GM21515 (cell line): ENCODE data around the gene TUBD1.

Experiments
- ATAC-seq: cut with Tn5 transposase; IDR thresholded peaks from one replicate; pipeline ENCODE4 v1.9.1; 2021; ENCODE audit not compliant: unreplicated experiment

TUBD1 gene

DNA sequence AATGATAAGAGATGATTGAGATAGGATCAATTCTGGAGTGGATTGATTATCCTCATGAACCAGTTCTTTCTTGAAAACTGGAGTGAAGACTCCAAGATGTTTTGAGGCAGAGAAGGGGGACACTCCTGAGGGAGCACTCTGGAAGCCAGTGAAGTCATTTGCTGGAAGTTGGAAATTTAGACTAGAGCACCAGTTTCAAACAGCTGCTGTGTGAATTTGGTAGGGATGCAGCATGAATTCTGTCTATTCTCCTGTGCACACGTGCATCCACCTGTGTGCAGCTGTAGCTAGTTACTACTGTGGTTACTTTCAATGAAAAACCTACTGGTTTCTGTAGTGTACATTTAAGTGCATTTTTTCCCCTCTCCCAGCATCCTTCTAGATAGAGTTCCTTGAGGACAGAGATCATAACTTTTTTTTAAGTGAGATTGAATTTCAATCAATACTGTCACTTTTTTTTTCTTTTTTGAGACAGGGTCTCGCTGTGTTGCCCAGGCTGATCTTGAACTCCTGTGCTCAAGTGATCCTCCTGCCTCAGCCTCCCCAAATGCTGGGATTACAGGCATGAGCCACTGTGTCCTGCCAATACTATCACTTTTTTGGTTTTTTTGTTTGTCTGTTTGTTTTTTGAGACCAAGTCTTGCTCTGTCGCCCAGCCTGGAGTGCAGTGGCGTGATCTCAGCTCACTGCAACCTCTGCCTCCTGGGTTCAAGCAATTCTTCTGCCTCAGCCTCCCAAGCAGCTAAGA is 65.9 kb downstream of the TUBD1 start:
- ATAC-seq = no peak

DNA sequence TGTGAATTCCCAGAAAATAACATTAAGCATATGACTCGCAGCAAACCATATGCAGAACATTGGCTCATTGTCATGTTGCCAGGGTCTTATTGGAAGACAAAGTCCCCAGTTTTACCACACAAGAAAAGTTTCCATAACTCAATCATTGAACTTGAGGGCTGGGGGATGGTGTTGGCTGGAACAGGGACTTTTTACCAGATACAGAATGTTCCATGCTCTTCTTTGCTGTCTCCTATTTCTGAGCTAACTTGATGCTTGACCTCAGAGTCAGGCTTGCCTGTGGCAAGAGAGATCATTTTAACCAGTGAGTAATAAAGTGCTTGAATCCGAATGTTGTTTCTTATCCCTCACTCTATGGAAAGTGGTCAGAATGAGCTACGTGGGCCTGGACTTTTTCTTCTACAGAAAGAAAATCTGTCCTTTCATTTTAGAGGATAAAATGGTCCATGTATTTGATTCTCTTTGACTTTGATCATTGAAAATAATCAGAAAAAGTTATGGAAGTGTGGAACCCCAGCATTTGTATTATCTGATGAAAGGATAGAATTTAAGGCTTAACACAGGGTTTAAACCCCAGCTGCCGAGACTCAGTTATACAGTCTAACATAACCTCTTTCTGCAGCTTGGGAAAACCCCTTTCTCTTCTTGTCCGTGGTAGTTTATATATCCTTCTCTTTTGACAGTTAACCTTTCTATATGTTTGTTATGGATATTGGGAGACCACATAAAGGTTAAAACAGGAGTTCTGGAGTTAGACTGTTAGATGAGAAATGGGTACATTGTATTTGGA is 67.0 kb downstream of the TUBD1 start:
- ATAC-seq = no peak

DNA sequence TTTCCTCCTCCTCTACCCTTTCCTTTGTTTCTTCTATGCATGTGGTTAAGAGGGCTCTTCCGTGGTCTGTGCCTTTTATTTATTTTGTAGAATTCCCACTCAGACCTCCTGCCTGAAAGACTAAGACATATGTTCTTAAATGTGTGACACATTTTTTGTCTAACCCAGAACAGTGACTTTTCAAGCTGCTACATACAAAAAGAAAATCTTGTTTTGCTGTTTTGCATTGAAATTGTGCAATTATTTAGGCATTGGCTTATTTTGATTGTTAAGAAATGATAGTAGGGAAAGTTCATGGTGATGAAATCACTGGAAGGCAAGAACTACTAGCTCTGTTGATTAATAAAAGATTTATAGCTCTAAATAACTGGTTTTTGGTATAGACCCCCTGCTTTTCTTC is 76.8 kb downstream of the TUBD1 start:
- ATAC-seq = no peak

DNA sequence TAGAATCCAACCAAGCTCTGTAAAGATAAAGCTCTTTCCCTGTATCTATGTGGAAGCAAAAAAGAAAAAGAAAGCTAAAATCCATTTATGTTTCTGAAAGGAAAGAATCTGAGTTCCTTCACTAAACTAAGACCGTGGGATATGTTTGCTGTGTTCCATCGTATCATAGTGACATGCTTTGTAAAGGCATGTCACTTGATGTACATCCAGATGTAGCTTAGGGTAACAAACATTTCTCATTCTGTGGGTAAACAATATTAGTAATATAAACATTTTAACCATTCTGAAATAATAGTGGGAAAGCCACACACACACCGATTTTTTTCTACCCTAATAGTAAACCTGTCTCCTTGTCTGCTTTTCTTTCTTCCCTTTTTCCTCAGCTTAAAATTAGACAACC is 78.1 kb downstream of the TUBD1 start:
- ATAC-seq = no peak

DNA sequence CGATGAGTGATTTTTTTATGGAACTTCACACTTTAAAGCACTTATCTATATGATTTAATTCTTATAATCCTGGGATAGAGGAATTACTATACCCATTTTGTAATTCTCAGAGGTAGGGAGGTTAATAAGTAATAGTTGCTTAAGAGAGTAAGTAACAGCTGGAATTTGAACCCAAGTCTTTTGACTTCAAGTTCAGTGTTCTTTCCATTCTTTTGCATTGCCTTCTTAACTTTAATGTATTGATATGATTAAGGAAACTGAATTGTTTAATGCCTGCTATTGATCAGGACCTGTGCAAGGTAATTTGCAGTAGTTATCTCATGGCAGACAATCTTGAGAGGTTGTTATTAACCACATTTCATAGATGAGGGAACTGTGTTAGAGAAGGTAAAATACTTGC is 78.5 kb downstream of the TUBD1 start:
- ATAC-seq = no peak

DNA sequence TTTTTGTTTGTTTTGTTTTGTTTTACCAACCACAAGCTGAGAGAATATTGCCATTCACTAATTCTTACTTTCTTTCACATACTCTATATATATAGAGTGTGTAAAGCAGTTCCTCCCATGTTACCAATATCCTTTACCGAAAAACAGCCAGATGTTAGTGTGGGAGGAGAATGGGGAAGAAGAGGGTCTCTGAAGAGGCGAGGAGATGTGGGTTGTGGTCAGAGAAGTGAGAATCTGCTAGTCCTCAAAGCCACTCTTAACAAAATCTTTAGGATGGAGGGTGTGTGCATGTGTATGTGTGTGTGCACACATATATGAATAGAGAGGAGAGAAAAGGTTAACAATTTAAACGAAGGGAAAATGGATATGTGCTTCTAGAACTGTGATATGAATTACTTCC is 80.6 kb downstream of the TUBD1 start:
- no peak for ATAC-seq

DNA sequence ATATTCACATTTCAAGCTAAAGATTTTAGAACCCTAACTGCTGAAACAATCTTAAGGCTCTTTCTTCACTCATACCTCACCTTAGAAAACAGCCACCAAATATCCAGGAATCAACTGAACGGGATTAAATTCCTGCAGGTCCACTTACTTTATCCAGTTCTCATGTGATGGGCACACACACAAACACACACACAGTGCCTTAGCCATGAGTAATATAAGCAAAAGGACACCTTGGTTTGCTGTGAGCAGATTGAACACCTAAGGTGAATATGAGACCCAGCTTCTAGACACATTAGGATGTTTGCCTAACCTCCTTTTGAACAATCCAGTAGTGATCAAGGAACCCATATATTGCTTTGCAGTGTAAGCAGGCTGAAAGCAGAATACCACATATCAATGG is 81.5 kb downstream of the TUBD1 start:
- ATAC-seq = no peak

DNA sequence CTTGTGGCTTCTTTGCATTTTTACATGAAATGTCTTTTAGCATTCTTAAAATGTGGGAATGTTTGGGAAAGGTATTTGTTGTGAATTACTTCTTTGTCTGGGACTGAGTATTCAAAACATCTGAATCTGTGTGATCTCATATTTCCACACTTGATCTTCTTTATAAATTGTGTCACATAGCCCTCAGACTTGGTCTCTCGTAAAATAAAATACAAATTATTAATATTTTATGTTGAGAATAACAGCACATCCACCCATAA is 81.9 kb downstream of the TUBD1 start:
- no peak for ATAC-seq
